ENCODE results near the gene HOXD13.
A peak's percentile ranks its signal among the peaks of the same experiment; 100 is the strongest.

The HOXD13 gene

DNA sequence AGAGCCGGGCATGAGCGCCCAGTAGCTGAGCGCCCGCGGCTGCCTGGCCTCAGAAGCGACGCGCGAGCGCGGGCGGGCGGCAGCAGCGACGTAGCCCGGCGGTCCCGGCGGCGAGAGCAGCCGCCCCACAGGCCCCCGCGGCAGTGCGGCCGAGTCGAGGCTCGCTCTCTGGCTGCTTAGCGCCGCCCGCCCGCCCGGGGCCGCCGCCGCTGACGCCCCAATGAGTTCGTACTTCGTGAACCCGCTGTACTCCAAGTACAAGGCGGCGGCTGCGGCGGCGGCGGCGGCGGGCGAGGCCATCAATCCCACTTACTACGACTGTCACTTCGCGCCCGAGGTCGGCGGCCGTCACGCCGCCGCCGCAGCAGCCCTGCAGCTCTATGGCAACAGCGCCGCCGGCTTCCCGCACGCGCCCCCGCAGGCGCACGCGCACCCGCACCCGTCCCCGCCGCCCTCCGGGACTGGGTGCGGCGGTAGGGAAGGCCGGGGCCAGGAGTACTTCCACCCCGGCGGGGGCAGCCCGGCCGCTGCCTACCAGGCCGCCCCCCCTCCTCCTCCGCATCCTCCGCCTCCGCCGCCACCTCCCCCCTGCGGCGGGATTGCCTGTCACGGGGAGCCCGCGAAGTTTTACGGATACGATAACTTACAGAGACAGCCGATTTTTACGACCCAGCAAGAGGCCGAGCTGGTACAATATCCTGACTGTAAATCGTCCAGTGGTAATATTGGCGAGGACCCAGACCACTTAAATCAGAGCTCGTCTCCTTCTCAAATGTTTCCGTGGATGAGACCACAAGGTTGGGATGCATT is 37.8 kb downstream of the HOXD13 start (continued):
- TF ChIP-seq ZNF248 (tag by site-specific recombination; IDR thresholded peaks at IDR 0.05), result no peak
- TF ChIP-seq ZNF211 (tag by site-specific recombination; IDR thresholded peaks at IDR 0.05; ENCODE audit: low read depth), result no peak
- no peak for TF ChIP-seq ZNF704 (tag by site-specific recombination; IDR thresholded peaks at IDR 0.05)
- TF ChIP-seq ZFP41 (tag by site-specific recombination; IDR thresholded peaks at IDR 0.05; ENCODE audit: borderline replicate concordance), result no peak

GRCh38 chr2:176130957-176131847 is 38.7 kb downstream of the HOXD13 start:
- Histone ChIP-seq H3K9me3 (ENCODE audit: control insufficient read depth, insufficient read depth, low read depth, low read length) (no peaks in the 10 kb centered on the region), H3K27ac (ENCODE audit: extremely low read depth, low read depth, low read length) (peak overlapping the region; percentile 98), H3K36me3 (ENCODE audit: control insufficient read depth in 2 of 2, insufficient read depth in 1 of 2, low read length in 2 of 2) (no peaks in the 10 kb centered on the region), H3K4me1 (ENCODE audit: control insufficient read depth, insufficient read depth, low read length) (peaks cover 13% of the 10 kb centered on the region; the same call in 1 of the 2 replicates), H3K4me3 (ENCODE audit: low read depth, low read length) (peak overlapping the region; percentile 56)
- CTCF ChIA-PET, result interaction anchor here (0.5 to 3.1 kb wide), 17 partner anchors 9 to 1114 kb away, joined by 3 to 19 read pairs (median 4); no protein-coding TSS in a partner anchor
- TF ChIP-seq ZNF596 (tag by site-specific recombination; IDR thresholded peaks at IDR 0.05) (no peak), PRDM6 (tag by site-specific recombination; IDR thresholded peaks at IDR 0.05) (0 out of 2 replicates have a peak, but pooled peaks have one; percentile 12), ZBTB11 (tag by site-specific recombination; conservative IDR thresholded peaks at IDR 0.05; ENCODE audit: low read depth) (peak; percentile 7; the same call in 1 of the 2 replicates), ZNF24 (tag by site-specific recombination; IDR thresholded peaks at IDR 0.05) (0 out of 2 replicates have a peak, but pooled peaks have one; percentile 15), PRDM1 (tag by site-specific recombination; IDR thresholded peaks at IDR 0.05) (peak; percentile 66), ZNF843 (tag by site-specific recombination; IDR thresholded peaks at IDR 0.05) (peak; percentile 4; the same call in 1 of the 2 replicates), ZBTB17 (tag by site-specific recombination; IDR thresholded peaks at IDR 0.05) (no peak; the same call in 1 of the 2 replicates), ZNF521 (tag by site-specific recombination; IDR thresholded peaks at IDR 0.05) (no peak), IKZF3 (tag by site-specific recombination; IDR thresholded peaks at IDR 0.05) (peak; percentile 32; the same call in 1 of the 2 replicates)
- TF ChIP-seq, protein P1, sequence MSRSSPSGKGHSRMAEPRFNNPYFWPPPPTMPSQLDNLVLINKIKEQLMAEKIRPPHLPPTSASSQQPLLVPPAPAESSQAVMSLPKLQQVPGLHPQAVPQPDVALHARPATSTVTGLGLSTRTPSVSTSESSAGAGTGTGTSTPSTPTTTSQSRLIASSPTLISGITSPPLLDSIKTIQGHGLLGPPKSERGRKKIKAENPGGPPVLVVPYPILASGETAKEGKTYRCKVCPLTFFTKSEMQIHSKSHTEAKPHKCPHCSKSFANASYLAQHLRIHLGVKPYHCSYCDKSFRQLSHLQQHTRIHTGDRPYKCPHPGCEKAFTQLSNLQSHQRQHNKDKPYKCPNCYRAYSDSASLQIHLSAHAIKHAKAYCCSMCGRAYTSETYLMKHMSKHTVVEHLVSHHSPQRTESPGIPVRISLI (tag by site-specific recombination; IDR thresholded peaks at IDR 0.05), result 0 out of 2 replicates have a peak, but pooled peaks have one; percentile 31
- TF ChIP-seq, protein P2, sequence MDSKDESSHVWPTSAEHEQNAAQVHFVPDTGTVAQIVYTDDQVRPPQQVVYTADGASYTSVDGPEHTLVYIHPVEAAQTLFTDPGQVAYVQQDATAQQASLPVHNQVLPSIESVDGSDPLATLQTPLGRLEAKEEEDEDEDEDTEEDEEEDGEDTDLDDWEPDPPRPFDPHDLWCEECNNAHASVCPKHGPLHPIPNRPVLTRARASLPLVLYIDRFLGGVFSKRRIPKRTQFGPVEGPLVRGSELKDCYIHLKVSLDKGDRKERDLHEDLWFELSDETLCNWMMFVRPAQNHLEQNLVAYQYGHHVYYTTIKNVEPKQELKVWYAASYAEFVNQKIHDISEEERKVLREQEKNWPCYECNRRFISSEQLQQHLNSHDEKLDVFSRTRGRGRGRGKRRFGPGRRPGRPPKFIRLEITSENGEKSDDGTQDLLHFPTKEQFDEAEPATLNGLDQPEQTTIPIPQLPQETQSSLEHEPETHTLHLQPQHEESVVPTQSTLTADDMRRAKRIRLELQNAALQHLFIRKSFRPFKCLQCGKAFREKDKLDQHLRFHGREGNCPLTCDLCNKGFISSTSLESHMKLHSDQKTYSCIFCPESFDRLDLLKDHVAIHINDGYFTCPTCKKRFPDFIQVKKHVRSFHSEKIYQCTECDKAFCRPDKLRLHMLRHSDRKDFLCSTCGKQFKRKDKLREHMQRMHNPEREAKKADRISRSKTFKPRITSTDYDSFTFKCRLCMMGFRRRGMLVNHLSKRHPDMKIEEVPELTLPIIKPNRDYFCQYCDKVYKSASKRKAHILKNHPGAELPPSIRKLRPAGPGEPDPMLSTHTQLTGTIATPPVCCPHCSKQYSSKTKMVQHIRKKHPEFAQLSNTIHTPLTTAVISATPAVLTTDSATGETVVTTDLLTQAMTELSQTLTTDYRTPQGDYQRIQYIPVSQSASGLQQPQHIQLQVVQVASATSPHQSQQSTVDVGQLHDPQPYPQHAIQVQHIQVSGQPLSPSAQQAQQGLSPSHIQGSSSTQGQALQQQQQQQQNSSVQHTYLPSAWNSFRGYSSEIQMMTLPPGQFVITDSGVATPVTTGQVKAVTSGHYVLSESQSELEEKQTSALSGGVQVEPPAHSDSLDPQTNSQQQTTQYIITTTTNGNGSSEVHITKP (tag by site-specific recombination; IDR thresholded peaks at IDR 0.05), result peak; percentile 86
- TF ChIP-seq, protein P3, sequence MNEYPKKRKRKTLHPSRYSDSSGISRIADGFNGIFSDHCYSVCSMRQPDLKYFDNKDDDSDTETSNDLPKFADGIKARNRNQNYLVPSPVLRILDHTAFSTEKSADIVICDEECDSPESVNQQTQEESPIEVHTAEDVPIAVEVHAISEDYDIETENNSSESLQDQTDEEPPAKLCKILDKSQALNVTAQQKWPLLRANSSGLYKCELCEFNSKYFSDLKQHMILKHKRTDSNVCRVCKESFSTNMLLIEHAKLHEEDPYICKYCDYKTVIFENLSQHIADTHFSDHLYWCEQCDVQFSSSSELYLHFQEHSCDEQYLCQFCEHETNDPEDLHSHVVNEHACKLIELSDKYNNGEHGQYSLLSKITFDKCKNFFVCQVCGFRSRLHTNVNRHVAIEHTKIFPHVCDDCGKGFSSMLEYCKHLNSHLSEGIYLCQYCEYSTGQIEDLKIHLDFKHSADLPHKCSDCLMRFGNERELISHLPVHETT (tag by site-specific recombination; IDR thresholded peaks at IDR 0.05), result 0 out of 2 replicates have a peak, but pooled peaks have one; percentile 6
- POLR2A ChIA-PET, result interaction anchor here (0.6 to 1.7 kb wide), 7 partner anchors 10 to 1017 kb away, joined by 3 to 6 read pairs (median 3); no protein-coding TSS in a partner anchor
